ENCODE data around the gene RNPEPL1.

DNA sequence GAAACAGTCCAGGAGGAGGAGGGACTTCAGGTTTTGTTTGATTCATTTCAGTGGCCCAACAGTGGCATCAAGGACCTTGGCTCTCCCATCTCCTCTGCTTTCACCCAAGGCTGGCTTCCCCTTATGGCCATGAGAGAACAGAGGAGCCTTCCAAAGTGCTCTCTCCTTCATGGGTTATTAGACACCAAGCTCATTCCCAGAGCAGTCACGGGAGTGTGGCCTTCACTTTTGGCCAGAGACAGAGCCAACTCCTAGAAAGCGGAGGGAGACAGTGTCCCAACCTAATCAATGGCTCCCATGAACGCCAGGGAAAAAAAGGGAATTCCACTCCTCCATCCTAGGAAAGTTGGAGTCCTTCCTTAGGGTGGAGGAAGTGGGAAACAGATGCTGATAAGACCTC, 9.0 kb upstream of the RNPEPL1 start:
- TF ChIP-seq, protein P1, sequence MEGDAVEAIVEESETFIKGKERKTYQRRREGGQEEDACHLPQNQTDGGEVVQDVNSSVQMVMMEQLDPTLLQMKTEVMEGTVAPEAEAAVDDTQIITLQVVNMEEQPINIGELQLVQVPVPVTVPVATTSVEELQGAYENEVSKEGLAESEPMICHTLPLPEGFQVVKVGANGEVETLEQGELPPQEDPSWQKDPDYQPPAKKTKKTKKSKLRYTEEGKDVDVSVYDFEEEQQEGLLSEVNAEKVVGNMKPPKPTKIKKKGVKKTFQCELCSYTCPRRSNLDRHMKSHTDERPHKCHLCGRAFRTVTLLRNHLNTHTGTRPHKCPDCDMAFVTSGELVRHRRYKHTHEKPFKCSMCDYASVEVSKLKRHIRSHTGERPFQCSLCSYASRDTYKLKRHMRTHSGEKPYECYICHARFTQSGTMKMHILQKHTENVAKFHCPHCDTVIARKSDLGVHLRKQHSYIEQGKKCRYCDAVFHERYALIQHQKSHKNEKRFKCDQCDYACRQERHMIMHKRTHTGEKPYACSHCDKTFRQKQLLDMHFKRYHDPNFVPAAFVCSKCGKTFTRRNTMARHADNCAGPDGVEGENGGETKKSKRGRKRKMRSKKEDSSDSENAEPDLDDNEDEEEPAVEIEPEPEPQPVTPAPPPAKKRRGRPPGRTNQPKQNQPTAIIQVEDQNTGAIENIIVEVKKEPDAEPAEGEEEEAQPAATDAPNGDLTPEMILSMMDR (conservative IDR thresholded peaks at IDR 0.05) = no peak
- no peak for TF ChIP-seq EZH2 (IDR thresholded peaks at IDR 0.05; ENCODE audit: low read depth)
